ENCODE data around the gene ALPI. TPM values are rescaled to one million over a fixed set of nuclear protein-coding genes. Genes with fewer than 3 reads are reported as not detected.
A peak's percentile ranks its signal among the peaks of the same experiment; 100 is the strongest.

Gene ALPI
- total and polyA plus RNA-seq, 8 donors: 1.4 to 12.3 TPM; not detected in 6

DNA sequence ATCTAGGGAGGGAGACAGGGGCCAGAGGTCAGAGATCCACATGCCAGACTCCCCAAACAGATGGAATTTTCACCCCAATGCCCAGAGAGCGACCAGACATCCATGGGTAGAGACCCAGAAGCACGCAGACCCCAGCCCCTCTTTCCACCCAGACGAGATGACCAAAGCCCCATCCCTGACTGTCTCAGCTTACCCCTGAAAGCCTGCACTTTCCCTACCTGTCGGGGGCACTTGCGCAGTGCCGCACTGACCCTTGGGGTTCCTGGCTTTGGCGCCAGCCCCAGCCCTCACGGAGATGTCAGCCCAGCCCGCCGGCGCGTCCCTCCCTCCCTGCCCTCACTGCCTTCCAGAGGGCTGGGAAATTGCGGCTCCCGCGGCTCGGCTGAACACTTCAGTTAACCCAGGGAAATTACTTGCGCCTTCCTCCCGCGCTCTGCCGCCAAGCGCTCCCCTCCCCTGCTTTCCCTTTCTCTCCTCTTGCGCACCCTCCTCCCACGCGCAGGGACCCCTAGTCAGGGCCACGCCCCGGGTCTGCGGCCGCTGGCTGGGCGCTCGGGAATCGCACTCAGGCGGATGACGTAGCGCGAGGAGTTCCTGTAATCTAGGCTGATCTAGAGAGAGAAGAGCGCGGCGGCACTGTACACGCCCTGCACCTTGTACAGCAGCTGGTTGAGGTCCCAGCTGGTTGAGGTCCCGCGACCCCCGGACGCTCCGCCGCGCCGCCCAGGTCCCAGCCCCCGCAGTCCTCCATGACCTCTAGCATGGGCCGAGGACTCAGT lies 37.3 kb upstream of the ALPI start:
- peak overlapping the region; percentile 27 to 46 (median 33) for H3K4me3 ChIP-seq
- H3K27ac ChIP-seq: no peak overlapping the region
- intact Hi-C loops (cut with DNase I; ENCODE audit: low total_unique reads): no loop called here
- WGBS, 5 donors: 1 to 10% (median 2%) methylated on average over 26 to 49 of the region's 49 CpGs
- peaks cover 25 to 34% (median 30%) of the 10 kb centered on the region in 4 donors for H3K4me1 ChIP-seq
- TF ChIP-seq, protein P1, sequence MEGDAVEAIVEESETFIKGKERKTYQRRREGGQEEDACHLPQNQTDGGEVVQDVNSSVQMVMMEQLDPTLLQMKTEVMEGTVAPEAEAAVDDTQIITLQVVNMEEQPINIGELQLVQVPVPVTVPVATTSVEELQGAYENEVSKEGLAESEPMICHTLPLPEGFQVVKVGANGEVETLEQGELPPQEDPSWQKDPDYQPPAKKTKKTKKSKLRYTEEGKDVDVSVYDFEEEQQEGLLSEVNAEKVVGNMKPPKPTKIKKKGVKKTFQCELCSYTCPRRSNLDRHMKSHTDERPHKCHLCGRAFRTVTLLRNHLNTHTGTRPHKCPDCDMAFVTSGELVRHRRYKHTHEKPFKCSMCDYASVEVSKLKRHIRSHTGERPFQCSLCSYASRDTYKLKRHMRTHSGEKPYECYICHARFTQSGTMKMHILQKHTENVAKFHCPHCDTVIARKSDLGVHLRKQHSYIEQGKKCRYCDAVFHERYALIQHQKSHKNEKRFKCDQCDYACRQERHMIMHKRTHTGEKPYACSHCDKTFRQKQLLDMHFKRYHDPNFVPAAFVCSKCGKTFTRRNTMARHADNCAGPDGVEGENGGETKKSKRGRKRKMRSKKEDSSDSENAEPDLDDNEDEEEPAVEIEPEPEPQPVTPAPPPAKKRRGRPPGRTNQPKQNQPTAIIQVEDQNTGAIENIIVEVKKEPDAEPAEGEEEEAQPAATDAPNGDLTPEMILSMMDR (IDR thresholded peaks at IDR 0.05): no peak
- TF ChIP-seq POLR2A (IDR thresholded peaks at IDR 0.05) (no peak), EP300 (IDR thresholded peaks at IDR 0.05) (no peak), POLR2AphosphoS5 (IDR thresholded peaks at IDR 0.05) (no peak)
- peaks cover 27 to 95% (median 63%) of the 10 kb centered on the region in 3 donors for H3K27me3 ChIP-seq
- peak in 1 of 2 donors; percentile 77 for DNase-seq
- H3K36me3 ChIP-seq: no peaks in the 10 kb centered on the region
- peaks cover 0 to 18% (median 7%) of the 10 kb centered on the region in 4 donors for H3K9me3 ChIP-seq

DNA sequence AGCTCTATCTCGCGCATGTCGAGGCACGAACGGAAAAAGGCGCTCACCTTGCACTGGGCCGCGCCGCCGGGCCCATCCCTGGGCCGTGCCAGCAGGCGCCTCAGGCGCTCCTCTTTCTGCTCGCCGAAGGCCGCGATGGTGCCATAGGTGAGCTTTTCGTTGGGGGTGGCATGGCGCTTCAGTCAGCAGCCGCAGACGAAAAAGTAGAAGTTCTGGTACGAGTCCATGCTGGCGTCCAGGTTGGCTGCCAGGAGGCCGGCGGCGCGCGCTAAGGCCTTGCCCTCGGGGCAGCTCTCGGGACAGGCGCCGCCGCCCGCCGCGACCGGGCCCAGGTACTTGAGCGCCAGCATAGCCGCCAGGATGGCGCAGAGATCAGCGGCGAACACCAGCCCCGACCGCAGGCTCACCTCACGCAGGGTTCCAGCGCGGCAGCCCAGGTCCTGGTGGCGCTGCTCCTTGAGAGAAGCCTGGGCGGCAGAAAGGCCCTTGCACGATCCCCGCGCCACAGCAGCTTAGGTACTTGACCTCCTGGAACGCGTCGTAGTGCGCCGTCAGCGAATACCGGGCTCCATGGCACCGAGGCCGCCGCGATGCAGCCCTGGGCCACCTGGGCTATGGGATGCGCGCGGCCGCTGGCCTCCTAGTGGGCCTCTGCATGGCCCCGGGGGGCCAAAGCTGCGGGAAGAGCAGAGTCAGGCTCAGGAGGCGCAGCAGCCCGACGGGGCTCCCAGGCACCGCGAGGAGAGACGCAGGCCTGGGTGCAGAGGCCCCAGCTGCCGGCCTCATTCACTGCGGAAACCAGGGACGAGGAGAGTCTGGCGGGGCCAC lies 36.5 kb upstream of the ALPI start:
- peak in 1 of 2 donors; percentile 28 for DNase-seq
- Histone ChIP-seq H3K36me3 (no peaks in the 10 kb centered on the region), H3K9me3 (peaks cover 0 to 18% (median 7%) of the 10 kb centered on the region in 4 donors), H3K27ac (no peak overlapping the region), H3K27me3 (peaks cover 27 to 96% (median 63%) of the 10 kb centered on the region in 3 donors), H3K4me1 (peaks cover 25 to 34% (median 30%) of the 10 kb centered on the region in 4 donors), H3K4me3 (peak overlapping the region; percentile 27 to 46 (median 33))
- TF ChIP-seq, protein P1 (IDR thresholded peaks at IDR 0.05): no peak
- TF ChIP-seq POLR2A (IDR thresholded peaks at IDR 0.05) (no peak), POLR2AphosphoS5 (IDR thresholded peaks at IDR 0.05) (no peak), EP300 (IDR thresholded peaks at IDR 0.05) (no peak)
- 3 to 14% (median 4%) methylated on average over 13 to 79 of the region's 79 CpGs for WGBS, 5 donors
- intact Hi-C loops (cut with DNase I; ENCODE audit: low total_unique reads): no loop called here

DNA sequence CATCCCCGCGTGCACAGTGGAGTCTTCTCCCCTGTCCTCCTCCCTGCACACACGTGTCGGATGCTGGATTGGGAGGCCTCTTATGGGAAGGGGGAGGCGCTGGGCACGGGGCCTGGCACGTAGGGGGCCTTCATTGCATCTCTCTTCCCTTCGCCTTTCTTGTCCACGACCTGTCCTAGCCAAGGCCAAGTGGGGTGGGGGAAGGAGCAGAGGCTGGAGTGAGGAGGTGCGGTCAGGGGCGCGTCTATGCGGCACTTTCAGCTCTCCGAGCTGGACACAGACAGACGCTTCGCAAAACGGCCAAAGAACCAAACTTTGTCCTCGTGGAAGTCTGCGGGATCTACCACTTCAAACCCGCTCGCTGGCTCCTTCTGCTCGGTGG lies 35.9 kb upstream of the ALPI start:
- intact Hi-C loops (cut with DNase I; ENCODE audit: low total_unique reads): no loop called here
- H3K27me3 ChIP-seq: peaks cover 27 to 95% (median 59%) of the 10 kb centered on the region in 3 donors

More for the DNA sequence above, 35.9 kb upstream of the ALPI start:
- Histone ChIP-seq H3K36me3 (no peaks in the 10 kb centered on the region), H3K4me3 (peak overlapping the region in 3 of 4 donors; percentile 25 to 46 (median 37)), H3K9me3 (peaks cover 0 to 18% (median 7%) of the 10 kb centered on the region in 4 donors), H3K4me1 (peaks cover 25 to 34% (median 30%) of the 10 kb centered on the region in 4 donors), H3K27ac (no peak overlapping the region)
- no peak for DNase-seq
- 6 to 11% (median 7%) methylated on average over 20 to 22 of the region's 22 CpGs for WGBS, 5 donors
- TF ChIP-seq, protein P1 (IDR thresholded peaks at IDR 0.05): no peak
- TF ChIP-seq POLR2AphosphoS5 (IDR thresholded peaks at IDR 0.05) (no peak), EP300 (IDR thresholded peaks at IDR 0.05) (no peak), POLR2A (IDR thresholded peaks at IDR 0.05) (no peak)
